CD4-positive, alpha-beta T cell (primary cell): ENCODE data around the gene NOP53. TPM values are rescaled to one million over a fixed set of nuclear protein-coding genes. Genes with fewer than 3 reads are reported as not detected.
"Not testable (repeated sequence)": the region's sequence is repeated elsewhere in the genome, so short reads cannot be mapped to it uniquely, and the experiment has no call there.

Experiments
- ATAC-seq: fragments of 200-7000 bp; cut with Tn5 transposase; one replicate; pipeline ENCODE4 v1.10.0; 2022; ENCODE audit warnings: mild to moderate bottlenecking; ENCODE audit not compliant: poor library complexity
- CTCF ChIA-PET: fragments of 350-600 bp; sonication (Branson Sonifier 250); formaldehyde crosslinking; loops from one replicate; lab custom pipeline; 2021; ENCODE audit warnings: antibody characterized with exemption, inconsistent platforms; lab: Charles Lee
- POLR2A ChIA-PET: fragments of 350-600 bp; sonication (Branson Sonifier 250); formaldehyde crosslinking; loops from one replicate; lab custom pipeline; 2021; ENCODE audit warnings: antibody characterized with exemption, inconsistent platforms; lab: Charles Lee
- DNase-seq, 14 experiments: peaks; one replicate each; pipeline ENCODE4 v3.0.0-alpha.2; 2013 to 2020; ENCODE audit warnings: mixed read lengths in 2 of 14
- H3K27ac ChIP-seq, 2 donors: one replicate each; pipeline versions ENCODE4 v1.5.1 to v1.7.0; 2013; ENCODE audit warnings: low read length in 2 of 2, low read depth in 1 of 2, mild to moderate bottlenecking in 1 of 2
- H3K27me3 ChIP-seq, 2 experiments: 1 replicate in 1 of 2; 2 replicates in 1 of 2; pipeline versions ENCODE4 v1.6.1 to v1.7.0; 2013; ENCODE audit warnings: low read length in 2 of 2, control low read depth in 1 of 2, mild to moderate bottlenecking in 1 of 2, moderate library complexity in 1 of 2; ENCODE audit not compliant: insufficient read depth in 2 of 2, control insufficient read depth in 1 of 2
- H3K36me3 ChIP-seq: one replicate; pipeline ENCODE4 v1.6.1; 2013; ENCODE audit warnings: low read length, control low read depth; ENCODE audit not compliant: insufficient read depth
- H3K4me1 ChIP-seq: one replicate; pipeline ENCODE4 v1.6.1; 2013; ENCODE audit warnings: low read length, control low read depth; ENCODE audit not compliant: insufficient read depth
- H3K4me3 ChIP-seq: one replicate; pipeline ENCODE4 v1.5.1; 2013; ENCODE audit warnings: mild to moderate bottlenecking, low read length, moderate library complexity
- H3K9me3 ChIP-seq, 2 experiments: 1 replicate in 1 of 2; 2 replicates in 1 of 2; pipeline versions ENCODE4 v1.6.1 to v1.7.0; 2013; ENCODE audit warnings: low read length in 2 of 2, mild to moderate bottlenecking in 2 of 2, control low read depth in 1 of 2, moderate library complexity in 1 of 2; ENCODE audit not compliant: control insufficient read depth in 1 of 2, insufficient read depth in 1 of 2
- H3K27ac Mint-ChIP-seq: one replicate; pipeline ENCODE4 v1.8.0; 2020; ENCODE audit warnings: mixed read lengths
- H3K27me3 Mint-ChIP-seq: one replicate; pipeline ENCODE4 v1.8.0; 2021; ENCODE audit warnings: mixed read lengths
- H3K36me3 Mint-ChIP-seq: one replicate; pipeline ENCODE4 v1.8.0; 2021; ENCODE audit warnings: low read depth, mixed read lengths
- H3K4me1 Mint-ChIP-seq: one replicate; pipeline ENCODE4 v1.8.0; 2021; ENCODE audit warnings: low read depth, mixed read lengths
- H3K4me3 Mint-ChIP-seq: one replicate; pipeline ENCODE4 v1.8.0; 2020; ENCODE audit warnings: mild to moderate bottlenecking, mixed read lengths
- H3K9me3 Mint-ChIP-seq: one replicate; pipeline ENCODE4 v1.8.0; 2020; ENCODE audit warnings: mixed read lengths
- intact Hi-C, 2 experiments: fragments of 100-400 bp; cut with DNase I in 1 of 2; cut with micrococcal nuclease in 1 of 2; formaldehyde crosslinking; loops; one replicate each; pipeline versions ENCODE4 v1.15.1 to v1.9.0; 2023 to 2025; cut with DNase I, micrococcal nuclease
- total RNA-seq, 174 experiments: library from RNA in 2 of 174; stranded (reverse) in 2 of 174; gene quantifications; one replicate each; pipeline ENCODE4 v1.2.3 and lab custom pipeline; 2021 to 2026
- TF ChIP-seq, protein P1 (sequence below): fragments of 200-600 bp; IDR thresholded peaks from one replicate; pipeline ENCODE4 v1.8.0; 2022; ENCODE audit warnings: antibody characterized with exemption, mild to moderate bottlenecking

Gene NOP53
- total RNA-seq, 2 experiments from 2014 or later: 1,074 to 1,154 TPM

DNA sequence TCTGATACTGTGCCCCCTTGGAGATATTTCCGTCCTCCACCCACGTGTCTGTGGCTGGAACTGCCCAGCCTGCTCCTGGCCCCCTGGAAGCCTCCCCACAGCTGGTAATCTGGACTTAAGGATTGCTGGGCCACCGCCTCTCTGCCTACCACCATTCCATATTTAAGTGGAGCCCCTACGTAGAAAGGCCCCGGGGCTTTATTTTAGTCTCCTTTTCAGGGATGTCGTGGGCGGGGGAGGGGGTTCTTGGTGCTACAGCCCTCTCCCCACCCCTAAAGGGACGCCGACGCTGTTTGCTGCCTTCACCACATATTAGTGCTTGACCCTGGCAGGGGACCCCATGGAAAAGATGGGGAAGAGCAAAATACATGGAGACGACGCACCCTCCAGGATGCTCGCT is 2.7 kb upstream of the NOP53 start:
- Histone ChIP-seq H3K27me3 (no peaks in the 10 kb centered on the region), H3K4me1 (peaks cover 44% of the 10 kb centered on the region), H3K27ac (no peak overlapping the region), H3K9me3 (no peaks in the 10 kb centered on the region), H3K4me3 (peak overlapping the region; percentile 66), H3K36me3 (peaks cover 5% of the 10 kb centered on the region)
- CTCF ChIA-PET: interaction anchor here (0.7 to 1.5 kb wide), 3 partner anchors 29 to 306 kb away, joined by 3 to 8 read pairs (median 5); partner anchors contain the start of gene EHD2
- TF ChIP-seq, protein P1, sequence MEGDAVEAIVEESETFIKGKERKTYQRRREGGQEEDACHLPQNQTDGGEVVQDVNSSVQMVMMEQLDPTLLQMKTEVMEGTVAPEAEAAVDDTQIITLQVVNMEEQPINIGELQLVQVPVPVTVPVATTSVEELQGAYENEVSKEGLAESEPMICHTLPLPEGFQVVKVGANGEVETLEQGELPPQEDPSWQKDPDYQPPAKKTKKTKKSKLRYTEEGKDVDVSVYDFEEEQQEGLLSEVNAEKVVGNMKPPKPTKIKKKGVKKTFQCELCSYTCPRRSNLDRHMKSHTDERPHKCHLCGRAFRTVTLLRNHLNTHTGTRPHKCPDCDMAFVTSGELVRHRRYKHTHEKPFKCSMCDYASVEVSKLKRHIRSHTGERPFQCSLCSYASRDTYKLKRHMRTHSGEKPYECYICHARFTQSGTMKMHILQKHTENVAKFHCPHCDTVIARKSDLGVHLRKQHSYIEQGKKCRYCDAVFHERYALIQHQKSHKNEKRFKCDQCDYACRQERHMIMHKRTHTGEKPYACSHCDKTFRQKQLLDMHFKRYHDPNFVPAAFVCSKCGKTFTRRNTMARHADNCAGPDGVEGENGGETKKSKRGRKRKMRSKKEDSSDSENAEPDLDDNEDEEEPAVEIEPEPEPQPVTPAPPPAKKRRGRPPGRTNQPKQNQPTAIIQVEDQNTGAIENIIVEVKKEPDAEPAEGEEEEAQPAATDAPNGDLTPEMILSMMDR: no peak
- ATAC-seq (no peak), DNase-seq (no peak)
- POLR2A ChIA-PET: no interaction called here
- Mint-ChIP-seq H3K36me3 (peaks cover 12% of the 10 kb centered on the region), H3K4me3 (peak overlapping the region; percentile 48), H3K9me3 (no peaks in the 10 kb centered on the region), H3K27me3 (no peaks in the 10 kb centered on the region), H3K27ac (no peak overlapping the region), H3K4me1 (peaks cover 20% of the 10 kb centered on the region)
- intact Hi-C loops: loop anchor here (1.0 to 2.0 kb wide), 3 partner anchors 29 to 306 kb away; partner anchors contain the start of genes EHD2 (in 1 of the 2) and SELENOW (in 1 of the 2)

DNA sequence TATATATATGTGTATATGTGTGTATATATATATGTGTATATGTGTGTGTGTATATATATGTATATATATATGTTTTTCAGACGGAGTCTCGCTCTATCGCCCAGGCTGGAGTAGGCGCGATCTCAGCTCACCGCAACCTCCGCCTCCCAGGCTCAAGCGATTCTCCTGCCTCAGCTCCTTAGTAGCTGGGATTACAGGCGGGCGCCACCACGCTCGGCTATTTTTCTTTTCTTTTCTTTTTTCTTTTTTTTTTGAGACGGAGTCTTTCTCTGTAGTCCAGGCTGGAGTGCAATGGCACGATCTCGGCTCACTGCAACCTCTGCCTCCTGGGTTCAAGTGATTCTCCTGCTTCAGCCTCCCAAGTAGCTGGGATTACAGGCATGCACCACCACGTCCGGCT is 783 bp downstream of the NOP53 start:
- Histone ChIP-seq H3K4me1 (peaks cover 69% of the 10 kb centered on the region), H3K36me3 (peaks cover 37% of the 10 kb centered on the region), H3K4me3 (peak overlapping the region; percentile 59)
- peaks cover 39% of the 10 kb centered on the region for H3K4me1 Mint-ChIP-seq
- intact Hi-C loops, DNase-seq, H3K27me3 ChIP-seq, H3K9me3 Mint-ChIP-seq, H3K27ac ChIP-seq, H3K9me3 ChIP-seq, H3K27me3 Mint-ChIP-seq, ATAC-seq: not testable (repeated sequence)
- ChIA-PET CTCF (interaction anchor here (1.6 to 2.2 kb wide), 3 partner anchors 33 to 231 kb away, joined by 3 to 9 read pairs (median 9); partner anchors contain the start of genes EHD2 and NAPA), POLR2A (interaction anchor here (1.1 to 2.8 kb wide), 7 partner anchors 12 to 313 kb away, joined by 3 to 10 read pairs (median 6); partner anchors contain the start of gene KPTN)
- peaks cover 43% of the 10 kb centered on the region for H3K36me3 Mint-ChIP-seq
- peak overlapping the region; percentile 98 for H3K4me3 Mint-ChIP-seq
- H3K27ac Mint-ChIP-seq: peak overlapping the region; percentile 94

DNA sequence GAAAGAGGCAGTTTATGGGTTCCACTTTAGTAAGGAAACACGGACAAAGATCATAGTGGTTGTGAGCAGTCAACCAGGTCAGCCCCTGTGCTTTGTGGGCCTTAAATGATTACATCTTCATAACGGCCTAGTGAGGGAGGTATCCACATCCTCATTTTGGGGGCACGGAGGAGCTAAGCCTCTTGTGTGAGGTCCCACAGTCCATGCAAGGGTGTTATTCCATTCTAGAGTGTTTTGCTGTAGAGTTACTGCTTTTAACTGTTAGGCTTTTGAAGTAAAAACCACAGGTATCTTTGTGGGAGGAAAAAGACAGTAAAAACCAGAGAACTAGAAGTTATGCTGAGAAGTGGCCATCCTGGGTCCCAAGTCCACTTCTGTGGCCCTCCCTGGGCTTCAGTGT is 4.0 kb downstream of the NOP53 start:
- Histone ChIP-seq H3K27ac (no peak overlapping the region), H3K9me3 (no peaks in the 10 kb centered on the region), H3K4me1 (peaks cover 60% of the 10 kb centered on the region), H3K27me3 (no peaks in the 10 kb centered on the region), H3K36me3 (peaks cover 67% of the 10 kb centered on the region), H3K4me3 (no peak overlapping the region)
- TF ChIP-seq, protein P1: no peak
- Mint-ChIP-seq H3K27me3 (no peaks in the 10 kb centered on the region), H3K4me3 (peak overlapping the region; percentile 74), H3K27ac (peak overlapping the region; percentile 61), H3K36me3 (peaks cover 75% of the 10 kb centered on the region), H3K4me1 (peaks cover 50% of the 10 kb centered on the region), H3K9me3 (no peaks in the 10 kb centered on the region)
- POLR2A ChIA-PET: no interaction called here
- intact Hi-C loops: no loop called here
- no peak for ATAC-seq
- CTCF ChIA-PET: no interaction called here
- DNase-seq: no peak

DNA sequence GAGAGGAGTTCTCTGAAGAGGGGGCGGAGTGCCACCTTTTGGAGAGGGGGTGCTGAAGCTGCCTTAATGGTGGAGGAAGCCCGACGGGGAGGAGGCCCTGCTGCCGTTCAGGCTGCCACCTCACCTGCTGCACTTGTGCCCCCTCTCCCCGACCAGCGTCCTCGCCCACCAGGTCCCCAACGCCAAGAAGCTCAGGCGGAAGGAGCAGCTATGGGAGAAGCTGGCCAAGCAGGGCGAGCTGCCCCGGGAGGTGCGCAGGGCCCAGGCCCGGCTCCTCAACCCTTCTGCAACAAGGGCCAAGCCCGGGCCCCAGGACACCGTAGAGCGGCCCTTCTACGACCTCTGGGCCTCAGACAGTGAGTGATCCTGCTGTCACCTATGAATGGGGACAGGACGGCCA is 5.4 kb downstream of the NOP53 start:
- Histone ChIP-seq H3K27ac (no peak overlapping the region), H3K36me3 (peaks cover 80% of the 10 kb centered on the region), H3K9me3 (no peaks in the 10 kb centered on the region), H3K27me3 (no peaks in the 10 kb centered on the region), H3K4me1 (peaks cover 51% of the 10 kb centered on the region), H3K4me3 (no peak overlapping the region)
- TF ChIP-seq, protein P1: no peak
- H3K4me3 Mint-ChIP-seq: no peak overlapping the region
- H3K9me3 Mint-ChIP-seq: no peaks in the 10 kb centered on the region
- ATAC-seq (no peak), DNase-seq (no peak)
- H3K36me3 Mint-ChIP-seq: peaks cover 69% of the 10 kb centered on the region
- ChIA-PET CTCF (no interaction called here), POLR2A (no interaction called here)
- H3K27me3 Mint-ChIP-seq: no peaks in the 10 kb centered on the region
- intact Hi-C loops: no loop called here
- H3K27ac Mint-ChIP-seq: no peak overlapping the region
- H3K4me1 Mint-ChIP-seq: peaks cover 43% of the 10 kb centered on the region
